ENCODE data around the gene ZNF579.

ZNF579 gene

GRCh38 chr19:55599842-55600661 is 19.4 kb upstream of the ZNF579 start, which contains the start of gene ZNF524:
TSS of gene ZNF524 (plus strand) at chr19:55600288. CDS start at chr19:55602113, 1,825 bp downstream.
- TF ChIP-seq, protein P1, sequence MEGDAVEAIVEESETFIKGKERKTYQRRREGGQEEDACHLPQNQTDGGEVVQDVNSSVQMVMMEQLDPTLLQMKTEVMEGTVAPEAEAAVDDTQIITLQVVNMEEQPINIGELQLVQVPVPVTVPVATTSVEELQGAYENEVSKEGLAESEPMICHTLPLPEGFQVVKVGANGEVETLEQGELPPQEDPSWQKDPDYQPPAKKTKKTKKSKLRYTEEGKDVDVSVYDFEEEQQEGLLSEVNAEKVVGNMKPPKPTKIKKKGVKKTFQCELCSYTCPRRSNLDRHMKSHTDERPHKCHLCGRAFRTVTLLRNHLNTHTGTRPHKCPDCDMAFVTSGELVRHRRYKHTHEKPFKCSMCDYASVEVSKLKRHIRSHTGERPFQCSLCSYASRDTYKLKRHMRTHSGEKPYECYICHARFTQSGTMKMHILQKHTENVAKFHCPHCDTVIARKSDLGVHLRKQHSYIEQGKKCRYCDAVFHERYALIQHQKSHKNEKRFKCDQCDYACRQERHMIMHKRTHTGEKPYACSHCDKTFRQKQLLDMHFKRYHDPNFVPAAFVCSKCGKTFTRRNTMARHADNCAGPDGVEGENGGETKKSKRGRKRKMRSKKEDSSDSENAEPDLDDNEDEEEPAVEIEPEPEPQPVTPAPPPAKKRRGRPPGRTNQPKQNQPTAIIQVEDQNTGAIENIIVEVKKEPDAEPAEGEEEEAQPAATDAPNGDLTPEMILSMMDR (conservative IDR thresholded peaks at IDR 0.05; ENCODE audit: low read depth, low read length), result no peak
- DNase-seq (ENCODE audit: low read depth), result no peak
- peak within 1 kb of the TSS; percentile 87 for H3K4me3 ChIP-seq (ENCODE audit: low read length)

GRCh38 chr19:55599468-55599841 is 18.8 kb upstream of the ZNF579 start, which contains the start of gene FIZ1:
TSS of gene FIZ1 (minus strand) at chr19:55599517. CDS start at chr19:55597865, 1,652 bp downstream.
- H3K4me3 ChIP-seq (ENCODE audit: low read length), result peak within 1 kb of the TSS; percentile 87
- DNase-seq (ENCODE audit: low read depth), result peak; percentile 95
- TF ChIP-seq, protein P1 (conservative IDR thresholded peaks at IDR 0.05; ENCODE audit: low read depth, low read length), result no peak

GRCh38 chr19:55598719-55599467 is 18.2 kb upstream of the ZNF579 start:
- TF ChIP-seq, protein P1 (conservative IDR thresholded peaks at IDR 0.05; ENCODE audit: low read depth, low read length), result no peak
- H3K4me3 ChIP-seq (ENCODE audit: low read length), result peak overlapping the region; percentile 87
- peak; percentile 82 for DNase-seq (ENCODE audit: low read depth)

GRCh38 chr19:55598034-55598433 is 17.4 kb upstream of the ZNF579 start:
- DNase-seq (ENCODE audit: low read depth), result no peak
- TF ChIP-seq, protein P1 (conservative IDR thresholded peaks at IDR 0.05; ENCODE audit: low read depth, low read length), result no peak
- no peak overlapping the region for H3K4me3 ChIP-seq (ENCODE audit: low read length)

DNA sequence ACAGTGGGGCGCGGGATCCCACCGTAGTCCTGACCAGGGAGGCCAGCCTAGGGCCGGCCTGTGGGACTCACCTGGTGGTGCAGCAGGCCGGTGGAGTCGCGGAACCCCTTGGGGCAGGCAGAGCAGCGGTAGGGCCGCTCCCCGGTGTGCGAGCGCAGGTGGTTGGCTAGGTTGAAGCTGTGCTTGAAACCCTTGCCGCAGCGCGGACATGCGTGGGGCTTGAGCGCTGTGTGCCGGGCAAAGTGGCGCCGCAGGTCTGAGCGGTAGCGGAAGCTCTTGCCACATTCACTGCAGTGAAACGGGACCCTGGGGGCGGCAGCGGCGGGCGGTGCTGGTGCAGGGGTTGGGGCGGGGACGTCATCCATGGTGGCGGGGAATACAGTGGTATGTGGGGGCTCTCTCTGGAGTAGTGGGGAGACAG is 16.9 kb upstream of the ZNF579 start:
- no peak for DNase-seq (ENCODE audit: low read depth)
- TF ChIP-seq, protein P1 (conservative IDR thresholded peaks at IDR 0.05; ENCODE audit: low read depth, low read length), result no peak
- H3K4me3 ChIP-seq (ENCODE audit: low read length), result no peak overlapping the region

DNA sequence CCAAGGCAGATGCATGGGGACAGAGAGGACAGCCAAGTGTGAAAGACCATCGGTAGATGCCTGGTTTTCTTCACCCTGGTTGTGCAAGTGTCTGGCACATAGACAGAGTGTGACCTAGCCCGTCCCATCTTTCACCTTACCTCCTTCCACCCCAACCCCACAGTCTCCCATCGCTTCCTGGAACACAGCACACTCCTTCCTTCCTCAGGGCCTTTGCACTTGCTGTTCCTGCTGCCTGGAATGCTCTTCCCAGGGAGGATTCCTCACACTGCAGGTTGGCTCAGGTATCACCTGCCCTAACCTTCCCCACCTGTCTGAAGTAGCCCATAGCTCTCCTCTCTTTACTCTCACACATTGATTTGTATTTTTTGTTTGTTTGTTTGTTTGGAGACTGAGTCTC is 15.7 kb upstream of the ZNF579 start:
- DNase-seq (ENCODE audit: low read depth), result no peak
- TF ChIP-seq, protein P1 (conservative IDR thresholded peaks at IDR 0.05; ENCODE audit: low read depth, low read length), result no peak
- no peak overlapping the region for H3K4me3 ChIP-seq (ENCODE audit: low read length)

Measured in retinal pigment epithelial cell (primary cell).